HL-60 (cell line): ENCODE data around the gene LIMA1.
"Not testable (repeated sequence)": the region's sequence is repeated elsewhere in the genome, so short reads cannot be mapped to it uniquely, and the experiment has no call there.

Experiments
- DNase-seq, 2 experiments: peaks; one replicate each; pipeline ENCODE4 v3.0.0-alpha.2; 2010 to 2020; ENCODE audit warnings: low read depth in 1 of 2, low spot score in 1 of 2
- H3K27ac ChIP-seq: fragments of 250-450 bp; sonication (Bioruptor Pico); replicated peaks from 2 replicates; pipeline ENCODE4 v1.5.1; 2020; ENCODE audit warnings: mild to moderate bottlenecking, moderate library complexity
- H3K27me3 ChIP-seq: fragments of 250-450 bp; sonication (Bioruptor Pico); 2 replicates; pipeline ENCODE4 v1.5.1; 2021; ENCODE audit warnings: mild to moderate bottlenecking, moderate library complexity; ENCODE audit not compliant: insufficient read depth, poor library complexity, severe bottlenecking
- H3K4me3 ChIP-seq: replicated peaks from 2 replicates; pipeline ENCODE4 v1.5.1; 2011; ENCODE audit warnings: mild to moderate bottlenecking, control low read depth, low read length; ENCODE audit not compliant: insufficient read depth
- GABPA ChIP-seq: IDR thresholded peaks from 2 replicates; pipeline ENCODE4 v1.6.1; 2012; ENCODE audit warnings: low read depth
- POLR2AphosphoS5 ChIP-seq: IDR thresholded peaks from 2 replicates; pipeline ENCODE4 v1.6.1; 2012; ENCODE audit warnings: low read depth
- SPI1 ChIP-seq: IDR thresholded peaks from 2 replicates; pipeline ENCODE4 v1.6.1; 2012; ENCODE audit warnings: low read depth, mild to moderate bottlenecking, borderline replicate concordance
- TF ChIP-seq, protein P1 (sequence below): IDR thresholded peaks from 2 replicates; pipeline ENCODE4 v1.6.1; 2012; ENCODE audit warnings: low read depth; ENCODE audit not compliant: insufficient replicate concordance
- TF ChIP-seq, protein P2 (sequence below): IDR thresholded peaks from one replicate; pipeline ENCODE4 v1.5.1; 2011; ENCODE audit warnings: low read length, control low read depth, inconsistent platforms; ENCODE audit not compliant: insufficient read depth

LIMA1 gene

DNA sequence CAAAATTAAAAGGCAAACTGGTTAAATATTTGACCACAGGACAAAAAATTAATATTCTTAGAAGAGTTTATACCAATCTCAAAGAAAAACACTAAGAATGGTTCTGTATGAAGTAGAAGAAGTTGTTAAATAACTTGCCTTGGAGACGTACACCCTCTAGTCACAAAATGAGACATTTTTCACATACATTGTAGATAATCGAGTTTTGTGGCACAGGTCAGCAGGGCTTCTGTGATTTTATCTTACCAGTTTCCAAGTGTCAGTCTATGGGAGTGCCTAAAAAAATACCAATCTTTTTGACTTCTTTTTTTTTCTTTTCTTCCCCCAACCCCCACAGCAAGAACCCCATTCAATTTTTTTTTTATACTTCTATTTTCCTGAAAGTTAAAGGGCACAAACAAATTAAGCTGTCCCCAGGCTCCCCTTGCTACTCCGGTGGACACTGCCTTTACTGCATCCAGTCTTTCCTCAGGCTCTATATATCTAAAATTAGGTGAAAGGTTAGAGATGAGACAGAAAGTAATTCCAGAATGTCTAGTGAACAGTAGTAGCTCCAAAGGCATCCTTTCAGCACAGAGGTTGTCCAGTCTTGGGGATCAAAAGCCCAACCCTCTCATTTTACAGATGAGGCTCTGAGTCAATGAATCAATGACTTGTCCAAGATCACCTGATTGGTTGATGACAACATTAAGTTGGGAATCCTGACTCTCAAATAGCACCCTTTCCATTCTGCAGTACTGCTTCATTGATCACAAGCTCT lies 6.2 kb downstream of the LIMA1 start:
- H3K27ac ChIP-seq, result no peak overlapping the region
- H3K27me3 ChIP-seq, result no peaks in the 10 kb centered on the region
- H3K4me3 ChIP-seq, result no peak overlapping the region
- no peak for DNase-seq
- TF ChIP-seq GABPA, result no peak
- no peak for TF ChIP-seq POLR2AphosphoS5

DNA sequence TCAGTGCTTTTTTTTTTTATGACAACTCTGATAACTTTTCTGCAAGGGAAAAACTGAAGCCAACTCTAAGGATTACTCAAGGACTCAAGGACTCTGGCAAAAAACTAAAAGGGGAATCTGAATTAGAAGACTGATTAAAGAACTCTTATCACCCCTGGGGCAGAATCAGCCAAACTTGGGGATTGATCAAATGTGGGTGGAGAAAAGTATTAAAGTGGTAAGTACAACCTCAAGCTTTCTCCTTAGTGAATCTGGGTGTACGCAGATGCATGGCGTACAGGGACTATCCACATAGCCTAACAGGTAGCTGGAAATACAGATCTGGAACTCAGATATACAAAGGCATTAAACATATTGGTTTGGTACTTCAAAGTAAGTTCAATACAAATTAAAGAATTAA lies 7.3 kb downstream of the LIMA1 start:
- DNase-seq, result no peak
- Histone ChIP-seq H3K27ac (no peak overlapping the region), H3K27me3 (no peaks in the 10 kb centered on the region), H3K4me3 (no peak overlapping the region)
- TF ChIP-seq, protein P1, sequence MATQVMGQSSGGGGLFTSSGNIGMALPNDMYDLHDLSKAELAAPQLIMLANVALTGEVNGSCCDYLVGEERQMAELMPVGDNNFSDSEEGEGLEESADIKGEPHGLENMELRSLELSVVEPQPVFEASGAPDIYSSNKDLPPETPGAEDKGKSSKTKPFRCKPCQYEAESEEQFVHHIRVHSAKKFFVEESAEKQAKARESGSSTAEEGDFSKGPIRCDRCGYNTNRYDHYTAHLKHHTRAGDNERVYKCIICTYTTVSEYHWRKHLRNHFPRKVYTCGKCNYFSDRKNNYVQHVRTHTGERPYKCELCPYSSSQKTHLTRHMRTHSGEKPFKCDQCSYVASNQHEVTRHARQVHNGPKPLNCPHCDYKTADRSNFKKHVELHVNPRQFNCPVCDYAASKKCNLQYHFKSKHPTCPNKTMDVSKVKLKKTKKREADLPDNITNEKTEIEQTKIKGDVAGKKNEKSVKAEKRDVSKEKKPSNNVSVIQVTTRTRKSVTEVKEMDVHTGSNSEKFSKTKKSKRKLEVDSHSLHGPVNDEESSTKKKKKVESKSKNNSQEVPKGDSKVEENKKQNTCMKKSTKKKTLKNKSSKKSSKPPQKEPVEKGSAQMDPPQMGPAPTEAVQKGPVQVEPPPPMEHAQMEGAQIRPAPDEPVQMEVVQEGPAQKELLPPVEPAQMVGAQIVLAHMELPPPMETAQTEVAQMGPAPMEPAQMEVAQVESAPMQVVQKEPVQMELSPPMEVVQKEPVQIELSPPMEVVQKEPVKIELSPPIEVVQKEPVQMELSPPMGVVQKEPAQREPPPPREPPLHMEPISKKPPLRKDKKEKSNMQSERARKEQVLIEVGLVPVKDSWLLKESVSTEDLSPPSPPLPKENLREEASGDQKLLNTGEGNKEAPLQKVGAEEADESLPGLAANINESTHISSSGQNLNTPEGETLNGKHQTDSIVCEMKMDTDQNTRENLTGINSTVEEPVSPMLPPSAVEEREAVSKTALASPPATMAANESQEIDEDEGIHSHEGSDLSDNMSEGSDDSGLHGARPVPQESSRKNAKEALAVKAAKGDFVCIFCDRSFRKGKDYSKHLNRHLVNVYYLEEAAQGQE, result no peak
- TF ChIP-seq POLR2AphosphoS5 (no peak), SPI1 (no peak), GABPA (no peak)
- TF ChIP-seq, protein P2, sequence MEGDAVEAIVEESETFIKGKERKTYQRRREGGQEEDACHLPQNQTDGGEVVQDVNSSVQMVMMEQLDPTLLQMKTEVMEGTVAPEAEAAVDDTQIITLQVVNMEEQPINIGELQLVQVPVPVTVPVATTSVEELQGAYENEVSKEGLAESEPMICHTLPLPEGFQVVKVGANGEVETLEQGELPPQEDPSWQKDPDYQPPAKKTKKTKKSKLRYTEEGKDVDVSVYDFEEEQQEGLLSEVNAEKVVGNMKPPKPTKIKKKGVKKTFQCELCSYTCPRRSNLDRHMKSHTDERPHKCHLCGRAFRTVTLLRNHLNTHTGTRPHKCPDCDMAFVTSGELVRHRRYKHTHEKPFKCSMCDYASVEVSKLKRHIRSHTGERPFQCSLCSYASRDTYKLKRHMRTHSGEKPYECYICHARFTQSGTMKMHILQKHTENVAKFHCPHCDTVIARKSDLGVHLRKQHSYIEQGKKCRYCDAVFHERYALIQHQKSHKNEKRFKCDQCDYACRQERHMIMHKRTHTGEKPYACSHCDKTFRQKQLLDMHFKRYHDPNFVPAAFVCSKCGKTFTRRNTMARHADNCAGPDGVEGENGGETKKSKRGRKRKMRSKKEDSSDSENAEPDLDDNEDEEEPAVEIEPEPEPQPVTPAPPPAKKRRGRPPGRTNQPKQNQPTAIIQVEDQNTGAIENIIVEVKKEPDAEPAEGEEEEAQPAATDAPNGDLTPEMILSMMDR, result no peak

DNA sequence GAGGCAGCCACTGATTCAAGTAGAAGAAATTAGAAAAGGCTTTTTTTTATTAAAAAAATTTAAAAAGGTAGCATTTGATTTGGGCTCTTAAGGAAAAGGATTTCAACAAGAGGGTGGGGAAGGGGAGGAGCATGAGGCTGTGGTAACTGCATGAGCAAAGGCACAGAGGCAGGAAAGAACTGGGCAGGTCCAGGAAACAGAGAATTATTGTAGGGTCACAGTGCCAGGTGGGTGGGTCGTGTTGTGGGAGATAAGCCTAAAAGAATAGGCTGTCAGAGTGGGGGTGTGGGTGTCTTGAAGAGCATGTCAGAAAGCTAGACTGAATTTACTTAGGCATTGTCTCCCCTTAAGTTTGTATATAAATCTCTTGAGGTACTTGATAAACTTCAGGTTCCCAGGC lies 7.8 kb downstream of the LIMA1 start:
- no peaks in the 10 kb centered on the region for H3K27me3 ChIP-seq
- H3K27ac ChIP-seq, result no peak overlapping the region
- TF ChIP-seq GABPA, result no peak
- TF ChIP-seq, protein P2, result no peak
- TF ChIP-seq, protein P1, result no peak
- no peak for TF ChIP-seq POLR2AphosphoS5
- no peak for TF ChIP-seq SPI1
- DNase-seq, result no peak
- no peak overlapping the region for H3K4me3 ChIP-seq

DNA sequence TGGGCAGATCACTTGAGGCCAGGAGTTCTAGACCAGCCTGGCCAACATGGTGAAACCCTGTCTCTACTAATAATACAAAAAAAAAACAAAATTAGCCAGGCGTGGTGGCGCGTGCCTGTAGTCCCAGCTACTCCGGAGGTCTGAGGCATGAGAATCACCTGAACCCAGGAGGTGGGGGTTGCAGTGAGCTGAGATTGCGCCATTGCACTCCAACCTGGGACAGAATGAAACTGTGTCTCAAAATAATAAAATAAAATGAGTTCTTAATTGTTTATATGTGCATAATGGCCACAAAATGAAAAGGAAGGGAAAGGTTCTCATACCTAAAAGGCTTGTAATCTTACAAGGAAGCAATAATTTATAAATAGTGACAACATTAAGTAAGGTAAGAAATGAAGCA lies 8.2 kb downstream of the LIMA1 start:
- not testable (repeated sequence) for H3K27ac ChIP-seq, DNase-seq, H3K4me3 ChIP-seq, H3K27me3 ChIP-seq

DNA sequence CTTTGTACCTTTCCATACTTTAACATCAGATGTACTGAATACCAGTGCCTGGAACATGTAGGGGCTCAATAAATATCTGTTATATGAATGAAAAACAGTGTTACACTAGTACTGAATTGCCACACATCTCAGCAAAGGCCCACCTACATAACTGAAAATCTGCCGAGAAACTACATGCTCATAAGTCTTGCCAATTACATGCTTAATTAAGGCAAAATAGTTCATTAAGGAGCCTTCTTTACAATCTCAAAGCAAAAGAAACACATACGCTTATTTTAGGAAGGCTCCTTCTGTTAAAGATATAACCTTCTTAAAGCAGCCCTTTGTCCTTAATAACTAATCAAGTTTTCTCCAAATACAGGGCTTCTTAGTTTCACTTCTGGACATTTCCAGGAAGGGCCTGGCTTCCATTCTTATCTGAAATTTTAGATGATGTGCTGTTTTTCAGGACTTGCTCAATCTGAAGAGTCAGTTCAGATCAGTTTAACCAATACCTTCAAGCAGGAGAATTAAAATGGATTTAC lies 11.5 kb downstream of the LIMA1 start:
- Histone ChIP-seq H3K27ac (no peak overlapping the region), H3K27me3 (no peaks in the 10 kb centered on the region), H3K4me3 (no peak overlapping the region)
- TF ChIP-seq, protein P2, result no peak
- TF ChIP-seq SPI1 (no peak), POLR2AphosphoS5 (no peak), GABPA (no peak)
- TF ChIP-seq, protein P1, result no peak
- DNase-seq, result no peak
